AG04450 (cell line): Measurements from ENCODE around the gene POU2F1. TPM values are rescaled to one million over a fixed set of nuclear protein-coding genes. Genes with fewer than 3 reads are reported as not detected.
"Not testable (repeated sequence)": the region's sequence is repeated elsewhere in the genome, so short reads cannot be mapped to it uniquely, and the experiment has no call there.

Experiments used
- CTCF ChIA-PET: fragments of 300-600, 350-600 bp; formaldehyde crosslinking; extraction: SDS; loops from one replicate; lab custom pipeline; 2022; ENCODE audit warnings: antibody characterized with exemption, inconsistent platforms; lab: Charles Lee
- POLR2A ChIA-PET: fragments of 350-600 bp; formaldehyde crosslinking; extraction: SDS; loops from one replicate; lab custom pipeline; 2021; ENCODE audit warnings: antibody characterized with exemption, inconsistent platforms; lab: Yijun Ruan, JAX
- DNase-seq: peaks from one replicate; pipeline ENCODE4 v3.0.0-alpha.2; 2011; ENCODE audit warnings: low read depth, low spot score
- H3K27ac ChIP-seq: one replicate; pipeline ENCODE4 v1.5.1; 2012; ENCODE audit warnings: low read depth, low read length, control low read depth
- H3K27me3 ChIP-seq: one replicate; pipeline ENCODE4 v1.6.0; 2012; ENCODE audit warnings: low read length; ENCODE audit not compliant: control insufficient read depth, insufficient read depth
- H3K4me3 ChIP-seq: 2 replicates; pipeline ENCODE4 v1.5.1; 2011; ENCODE audit warnings: mild to moderate bottlenecking, low read depth, low read length, control low read depth
- H3K9me3 ChIP-seq: 2 replicates; pipeline ENCODE4 v1.5.1; 2012; ENCODE audit warnings: low read length; ENCODE audit not compliant: control insufficient read depth, insufficient read depth
- CTCF ChIP-seq: IDR thresholded peaks from 2 replicates; pipeline ENCODE4 v1.5.1; 2011; ENCODE audit warnings: low read depth, low read length, control low read depth, inconsistent platforms
- polyA plus RNA-seq: library from polyadenylated mRNA; depleted of rRNA; stranded (reverse); fragments of >200 nt; gene quantifications from 2 replicates; pipeline ENCODE4 v1.2.3, GENCODE V29; 2011

The POU2F1 gene
- polyA plus RNA-seq, 1 experiment = 2.7 TPM

- Histone ChIP-seq H3K27ac (no peak overlapping the region), H3K27me3 (no peaks in the 10 kb centered on the region), H3K4me3 (no peak overlapping the region), H3K9me3 (peaks cover 3% of the 10 kb centered on the region; the same call in 1 of the 2 replicates)
- DNase-seq = no peak
- ChIA-PET POLR2A (no interaction called here), CTCF (no interaction called here)
- no peak for TF ChIP-seq CTCF
Observed at GRCh38 chr1:167312871-167313270, 92.2 kb downstream of the POU2F1 start.

GRCh38 chr1:167314671-167315070 lies 94.0 kb downstream of the POU2F1 start:
- Histone ChIP-seq H3K27ac (no peak overlapping the region), H3K9me3 (peaks cover 3% of the 10 kb centered on the region; the same call in 1 of the 2 replicates), H3K27me3 (no peaks in the 10 kb centered on the region), H3K4me3 (no peak overlapping the region)
- CTCF ChIA-PET = interaction anchor here (0.8 kb wide), 1 partner anchor 11 kb away, joined by 3 read pairs; no protein-coding TSS in a partner anchor
- no peak for DNase-seq
- no peak for TF ChIP-seq CTCF
- POLR2A ChIA-PET = no interaction called here

DNA sequence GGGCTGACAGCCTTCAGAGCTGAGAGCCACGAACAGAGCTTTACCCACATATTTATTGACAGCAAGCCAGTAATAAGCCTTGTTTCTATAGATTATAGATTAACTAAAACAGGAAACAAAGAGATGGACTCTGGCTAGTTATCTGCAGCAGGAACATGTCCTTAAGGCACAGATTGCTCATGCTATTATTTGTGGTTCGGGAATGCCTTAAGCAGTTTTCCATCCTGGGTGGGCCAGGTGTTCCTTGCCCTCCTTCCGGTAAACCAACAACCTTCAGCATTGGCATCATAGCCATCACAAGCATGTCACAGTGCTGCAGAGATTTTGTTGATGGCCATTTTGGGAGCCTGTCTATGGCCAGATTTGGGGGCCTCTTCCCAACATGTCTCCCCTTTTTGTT lies 96.8 kb downstream of the POU2F1 start:
- H3K9me3 ChIP-seq = peaks cover 6% of the 10 kb centered on the region
- ChIA-PET POLR2A (no interaction called here), CTCF (no interaction called here)
- TF ChIP-seq CTCF = no peak
- no peak overlapping the region for H3K4me3 ChIP-seq
- DNase-seq = no peak
- no peak overlapping the region for H3K27ac ChIP-seq
- no peaks in the 10 kb centered on the region for H3K27me3 ChIP-seq

- H3K27ac ChIP-seq, CTCF ChIA-PET, POLR2A ChIA-PET, DNase-seq, H3K4me3 ChIP-seq, H3K27me3 ChIP-seq: not testable (repeated sequence)
- H3K9me3 ChIP-seq = peaks cover 15% of the 10 kb centered on the region
Observed at GRCh38 chr1:167319206-167319605, 98.5 kb downstream of the POU2F1 start.

DNA sequence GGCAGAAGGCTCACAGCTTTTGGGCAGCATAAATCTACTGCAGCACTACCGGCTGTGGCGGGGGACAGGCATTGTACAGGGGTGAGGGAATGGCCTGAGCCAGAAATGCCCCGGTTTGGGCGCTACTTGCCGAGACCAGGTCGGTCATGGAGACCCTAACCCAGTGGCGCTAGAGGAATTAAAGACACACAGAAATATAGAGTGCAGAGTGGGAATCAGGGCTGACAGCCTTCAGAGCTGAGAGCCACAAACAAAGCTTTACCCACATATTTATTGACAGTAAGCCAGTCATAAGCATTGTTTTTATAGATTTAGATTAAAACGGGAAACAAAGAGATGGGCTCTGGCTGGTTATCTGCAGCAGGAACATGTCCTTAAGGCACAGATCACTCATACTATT lies 101.8 kb downstream of the POU2F1 start:
- Histone ChIP-seq H3K9me3 (peaks cover 12% of the 10 kb centered on the region), H3K27ac (no peak overlapping the region), H3K4me3 (no peak overlapping the region), H3K27me3 (no peaks in the 10 kb centered on the region)
- DNase-seq = no peak
- ChIA-PET CTCF (no interaction called here), POLR2A (no interaction called here)
- no peak for TF ChIP-seq CTCF

DNA sequence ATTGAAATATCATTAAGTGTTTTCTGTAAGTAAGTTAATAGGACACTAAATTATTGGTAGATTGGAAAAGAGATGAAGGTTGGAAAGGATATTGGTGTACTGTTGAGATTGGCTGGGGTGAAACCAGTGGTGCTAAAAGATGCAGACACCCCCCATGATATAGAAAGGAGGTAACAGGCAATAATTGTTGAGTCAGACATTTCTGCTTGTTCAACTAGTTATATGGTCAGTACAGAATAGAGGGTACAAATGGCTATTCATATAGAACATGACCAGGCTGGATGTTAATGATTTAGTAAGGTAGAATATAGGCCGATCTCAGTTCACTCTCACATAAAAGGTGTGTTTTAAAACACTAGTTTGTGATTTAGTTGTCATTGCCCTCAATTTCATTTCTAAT lies 104.5 kb downstream of the POU2F1 start:
- CTCF ChIA-PET = no interaction called here
- no peak for DNase-seq
- POLR2A ChIA-PET = no interaction called here
- Histone ChIP-seq H3K9me3 (peaks cover 12% of the 10 kb centered on the region), H3K27ac (no peak overlapping the region), H3K4me3 (no peak overlapping the region), H3K27me3 (no peaks in the 10 kb centered on the region)
- no peak for TF ChIP-seq CTCF
